GM21576 (cell line): ENCODE measurements around the gene SPECC1L.
A peak's percentile ranks its signal among the peaks of the same experiment; 100 is the strongest.
"Not testable (repeated sequence)": the region's sequence is repeated elsewhere in the genome, so short reads cannot be mapped to it uniquely, and the experiment has no call there.

Source experiments
- ATAC-seq: cut with Tn5 transposase; IDR thresholded peaks from one replicate; pipeline ENCODE4 v1.9.1; 2021; ENCODE audit warnings: mild to moderate bottlenecking, moderate library complexity; ENCODE audit not compliant: unreplicated experiment

Gene SPECC1L

DNA sequence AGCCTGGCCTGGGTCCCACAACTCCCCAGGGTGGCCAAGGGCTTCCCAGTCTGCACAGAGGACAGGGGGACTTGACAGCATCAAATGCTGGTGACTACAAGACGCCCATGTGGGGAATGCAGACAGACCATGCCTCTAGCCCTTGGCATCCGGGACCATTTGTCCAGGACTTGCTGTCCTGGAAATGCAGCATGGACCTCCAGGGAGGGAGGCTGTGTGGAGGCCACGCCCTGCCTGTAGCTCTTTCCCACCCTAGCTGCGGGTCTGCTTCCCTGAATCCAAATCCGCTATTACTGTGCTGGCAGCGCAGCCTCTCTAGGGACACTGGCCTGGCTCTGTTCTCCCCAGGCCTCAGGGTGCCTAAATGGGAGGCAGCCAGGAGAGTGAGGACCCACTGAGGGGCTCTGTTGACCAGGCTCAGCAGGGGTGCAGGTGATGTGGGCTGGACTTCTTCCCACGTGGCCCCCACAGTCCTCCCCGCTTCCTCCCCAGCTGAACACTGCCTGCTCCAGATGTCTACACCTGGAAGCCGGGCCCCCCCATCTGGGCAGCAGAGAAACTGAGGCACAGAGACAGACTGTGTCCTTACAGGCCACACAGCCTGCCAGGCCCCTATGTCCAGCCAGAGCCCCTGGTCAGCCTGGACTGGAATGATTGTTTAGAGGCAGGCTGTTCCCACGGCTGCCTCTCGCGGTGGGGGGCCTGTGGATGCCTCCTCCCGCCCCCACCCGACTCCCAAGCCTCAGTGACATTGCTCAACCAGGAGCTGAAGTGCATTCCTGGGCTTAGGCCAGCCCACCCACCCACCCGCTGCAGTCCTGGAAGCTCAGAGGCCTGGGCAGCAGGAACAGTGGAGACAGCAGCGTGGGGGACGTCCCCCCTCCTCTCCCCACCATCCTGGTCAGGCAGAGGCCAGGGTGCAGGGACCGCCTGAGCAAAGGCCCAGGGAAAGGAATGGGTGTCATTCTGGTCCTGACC lies 24.8 kb upstream of the SPECC1L start:
- ATAC-seq, result not testable (repeated sequence)

GRCh38 chr22:24247011-24247507 lies 23.6 kb upstream of the SPECC1L start:
- ATAC-seq, result no peak

DNA sequence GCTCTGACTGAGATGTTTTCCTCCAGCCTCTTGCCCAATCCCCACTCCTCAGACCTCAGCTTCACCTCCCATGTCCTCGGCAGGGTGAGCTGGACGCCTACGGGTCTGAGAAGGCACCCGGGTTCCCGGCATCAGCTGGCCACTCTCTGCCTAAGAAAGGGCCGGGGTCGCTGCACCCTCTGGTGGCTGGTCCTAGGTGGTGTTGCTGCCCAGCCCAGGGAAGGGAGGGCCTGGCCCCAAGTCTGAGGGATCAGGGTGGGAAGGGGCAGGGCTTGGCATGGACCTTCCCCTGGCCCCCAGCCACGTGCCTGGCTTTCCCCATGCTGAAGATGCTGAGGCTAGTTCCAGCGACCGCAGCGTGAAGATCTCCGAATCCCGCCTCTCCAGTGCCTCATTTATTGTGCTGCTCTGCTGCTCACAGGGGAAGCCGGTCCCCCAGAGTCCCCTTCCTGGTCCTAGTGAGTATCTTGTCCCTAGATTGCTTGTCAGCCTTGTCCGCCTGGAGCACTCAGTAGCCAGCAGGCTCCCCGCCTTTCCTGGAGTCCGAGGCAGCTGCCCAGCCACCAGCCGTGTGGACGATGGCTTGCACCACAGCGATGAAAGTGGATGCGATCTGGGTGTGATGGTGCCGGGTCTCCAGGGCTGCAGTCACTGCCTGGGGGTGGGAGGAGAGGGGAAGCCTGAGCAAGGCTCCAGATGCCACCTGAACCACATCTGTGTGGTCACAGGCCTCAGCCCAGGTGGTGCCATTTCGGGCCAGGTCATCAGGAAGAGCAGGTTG lies 22.9 kb upstream of the SPECC1L start:
- no peak for ATAC-seq

GRCh38 chr22:24248611-24249010 lies 22.0 kb upstream of the SPECC1L start:
- not testable (repeated sequence) for ATAC-seq

GRCh38 chr22:24249413-24249812 lies 21.2 kb upstream of the SPECC1L start:
- ATAC-seq, result not testable (repeated sequence)

DNA sequence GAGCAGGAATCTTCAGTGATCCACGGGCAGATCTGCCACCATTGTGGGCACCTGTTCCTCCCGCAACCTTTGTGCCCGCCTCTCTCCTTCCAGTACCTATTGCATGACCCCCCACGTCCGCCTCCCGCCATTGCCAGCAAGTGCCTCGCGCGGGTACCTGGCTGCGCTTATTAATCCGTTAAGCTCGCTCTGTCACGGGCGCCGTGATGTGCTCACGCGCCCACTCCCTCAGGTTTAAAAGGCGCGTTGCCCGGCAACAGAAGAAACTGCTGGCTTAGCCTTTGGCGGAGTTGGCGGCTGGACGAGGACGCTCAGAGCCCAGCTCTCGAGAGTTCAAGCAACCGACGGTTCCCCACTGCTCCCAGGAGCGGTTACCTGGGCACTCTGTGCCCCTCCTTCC lies 19.3 kb upstream of the SPECC1L start:
- not testable (repeated sequence) for ATAC-seq

- ATAC-seq, result not testable (repeated sequence)
Observed at GRCh38 chr22:24253126-24253525, 17.5 kb upstream of the SPECC1L start.

GRCh38 chr22:24256136-24256535 lies 14.5 kb upstream of the SPECC1L start:
- not testable (repeated sequence) for ATAC-seq

DNA sequence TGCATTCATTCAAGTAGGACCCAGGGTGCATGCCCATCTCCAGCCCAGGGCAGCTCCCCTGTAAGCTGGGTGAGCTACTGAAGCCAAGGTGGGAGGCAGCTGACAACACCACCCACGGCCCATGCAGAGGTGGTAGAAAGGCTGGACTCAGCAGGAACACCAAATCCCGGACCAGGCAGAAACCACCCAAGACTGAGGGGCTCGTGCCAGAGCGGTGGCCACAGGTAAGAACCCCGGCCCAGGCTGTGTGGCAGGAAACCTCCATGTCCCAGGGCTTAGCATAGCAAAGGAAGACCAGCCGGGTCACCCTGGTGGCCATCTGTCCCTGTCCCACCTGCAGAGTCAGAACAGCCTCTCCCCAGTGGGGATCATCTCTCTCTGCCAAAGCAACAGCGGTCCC lies 13.9 kb upstream of the SPECC1L start:
- ATAC-seq, result not testable (repeated sequence)

GRCh38 chr22:24259459-24259858 lies 11.2 kb upstream of the SPECC1L start:
- not testable (repeated sequence) for ATAC-seq

GRCh38 chr22:24262185-24262749 lies 8.4 kb upstream of the SPECC1L start:
- ATAC-seq, result not testable (repeated sequence)

GRCh38 chr22:24263479-24263878 lies 7.2 kb upstream of the SPECC1L start:
- not testable (repeated sequence) for ATAC-seq

- ATAC-seq, result not testable (repeated sequence)
Observed at GRCh38 chr22:24264329-24264896, 6.2 kb upstream of the SPECC1L start.

DNA sequence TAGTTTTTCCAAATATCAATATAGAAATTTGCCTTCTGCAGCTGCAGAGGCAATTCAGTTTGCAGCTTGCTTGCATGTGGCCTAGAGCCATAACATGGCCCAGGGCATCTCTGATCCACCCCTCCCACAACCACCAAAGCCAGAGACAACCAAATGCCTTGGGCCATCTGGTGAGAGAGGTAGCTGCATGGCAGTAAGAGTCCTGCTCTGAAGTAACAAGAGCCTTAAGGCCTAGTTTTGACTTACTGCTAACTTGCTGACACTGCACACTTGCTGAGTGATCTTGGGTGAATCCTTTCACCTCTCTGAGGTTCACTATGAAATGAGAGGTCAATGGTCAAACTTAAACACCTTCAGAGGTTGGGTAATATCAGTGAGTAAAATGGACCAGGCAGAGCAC lies 4.9 kb upstream of the SPECC1L start:
- no peak for ATAC-seq

DNA sequence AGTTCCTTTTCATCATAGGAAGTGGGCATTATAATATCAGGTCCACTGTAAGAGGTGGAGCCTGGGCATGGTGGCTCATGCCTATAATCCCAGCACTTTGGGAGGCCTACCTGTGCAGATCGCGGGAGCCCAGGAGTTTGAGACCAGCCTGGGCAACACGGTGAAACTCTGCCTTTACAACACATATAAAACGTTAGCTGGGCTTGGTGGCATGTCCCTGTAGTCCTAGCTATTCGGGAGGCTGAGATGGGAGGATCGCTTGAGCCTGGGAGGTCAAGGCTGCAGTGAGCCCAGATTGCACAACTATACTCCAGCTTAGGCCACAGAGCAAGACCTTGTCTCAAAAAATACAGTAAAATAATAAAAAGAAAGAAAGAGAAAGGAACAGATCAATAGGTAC lies 4.1 kb upstream of the SPECC1L start:
- not testable (repeated sequence) for ATAC-seq

DNA sequence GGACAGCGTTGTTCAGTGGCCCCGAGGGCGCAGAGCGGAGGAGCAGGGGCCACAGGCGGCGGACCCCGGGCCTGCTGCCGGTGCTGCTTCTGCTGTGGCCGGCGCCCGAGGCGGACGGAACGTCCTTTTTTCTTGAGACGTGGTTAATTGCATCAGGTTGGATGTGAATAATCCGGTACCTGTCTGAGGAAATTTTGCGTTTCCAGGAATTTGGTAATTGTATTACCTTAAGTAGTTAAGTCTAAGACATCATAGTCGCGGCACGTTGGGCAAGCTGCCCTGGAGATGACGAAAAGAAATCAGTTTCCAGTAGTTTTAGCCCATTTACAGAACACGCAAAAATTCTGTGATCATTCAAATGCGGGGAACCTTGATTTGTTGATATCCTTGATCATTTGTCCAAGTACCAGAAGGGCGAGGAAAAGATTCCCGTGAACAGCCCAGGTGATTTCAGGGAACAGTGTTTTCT lies 789 bp downstream of the SPECC1L start:
- peak; percentile 24 for ATAC-seq

GRCh38 chr22:24273031-24273430 lies 2.4 kb downstream of the SPECC1L start:
- ATAC-seq, result not testable (repeated sequence)

GRCh38 chr22:24273906-24274305 lies 3.3 kb downstream of the SPECC1L start:
- ATAC-seq, result not testable (repeated sequence)

DNA sequence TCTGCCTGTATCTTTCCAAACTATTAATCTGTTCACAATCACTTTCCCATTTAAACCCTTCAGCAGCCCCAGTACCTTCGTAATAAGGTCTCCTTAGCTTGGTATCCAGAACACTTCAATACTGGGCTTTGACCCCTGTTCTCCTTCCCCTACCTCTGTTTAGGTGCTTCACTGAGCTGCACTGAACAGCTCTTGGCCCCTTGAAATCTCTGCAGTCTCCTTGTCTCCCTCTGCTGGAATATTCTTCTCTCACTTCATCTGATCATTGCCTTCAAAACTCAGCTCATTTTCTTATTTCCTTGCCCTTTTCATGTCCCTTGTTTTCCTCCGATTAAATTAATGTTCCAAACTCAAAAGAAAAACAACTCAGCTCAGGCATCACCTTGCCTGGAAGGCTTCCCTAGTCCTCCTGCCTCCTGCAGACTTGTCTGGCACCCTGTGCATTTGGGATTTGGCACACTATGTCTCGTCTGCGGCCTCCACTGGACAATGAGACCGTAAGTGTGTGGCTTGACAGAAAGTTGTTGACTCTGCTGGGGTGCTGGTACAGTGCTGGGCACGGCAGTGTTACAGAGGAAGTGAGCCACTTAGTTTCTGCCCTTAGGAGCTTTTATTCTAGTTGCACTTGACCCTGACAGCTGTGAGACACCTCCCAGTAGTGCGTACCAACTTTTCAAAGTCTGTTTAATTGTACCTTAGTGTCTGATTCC lies 4.2 kb downstream of the SPECC1L start:
- not testable (repeated sequence) for ATAC-seq

DNA sequence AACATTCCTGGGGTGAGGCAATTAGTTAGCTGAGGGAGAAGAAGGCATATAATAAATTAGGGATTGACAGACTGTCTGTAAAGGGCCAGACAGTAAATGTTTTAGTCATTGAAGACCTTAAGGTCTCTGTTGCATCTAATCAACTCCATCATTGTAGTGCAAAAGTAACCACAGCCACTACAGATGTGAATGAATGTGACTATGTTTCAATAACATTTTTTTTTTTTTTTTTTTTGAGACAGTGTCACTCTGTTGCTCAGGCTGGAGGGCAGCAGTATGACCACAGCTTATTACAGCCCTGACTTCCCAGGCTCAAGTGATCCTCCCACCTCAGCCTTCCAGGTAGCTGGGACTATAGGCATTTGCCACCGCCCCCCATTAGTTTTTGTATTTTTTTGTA lies 9.7 kb downstream of the SPECC1L start:
- not testable (repeated sequence) for ATAC-seq
